Activated CD4-positive, alpha-beta T cell treated with anti-CD3 and anti-CD28 coated beads for 36 hours (primary cell): ENCODE data around the gene FMNL2. TPM values are rescaled to one million over a fixed set of nuclear protein-coding genes. Genes with fewer than 3 reads are reported as not detected.
"Not testable (repeated sequence)": the region's sequence is repeated elsewhere in the genome, so short reads cannot be mapped to it uniquely, and the experiment has no call there.

ENCODE experiments used
- ATAC-seq: fragments of 200-7000 bp; cut with Tn5 transposase; one replicate; pipeline ENCODE4 v1.10.0; 2021; ENCODE audit warnings: mild to moderate bottlenecking, moderate library complexity
- CTCF ChIA-PET: fragments of 350-600 bp; sonication (Branson Sonifier 250); formaldehyde crosslinking; loops from one replicate; lab custom pipeline; 2021; ENCODE audit warnings: antibody characterized with exemption; lab: Charles Lee
- POLR2A ChIA-PET: fragments of 350-600 bp; sonication (Branson Sonifier 250); formaldehyde crosslinking; loops from one replicate; lab custom pipeline; 2021; ENCODE audit warnings: antibody characterized with exemption, inconsistent platforms; lab: Charles Lee
- DNase-seq: peaks from one replicate; pipeline ENCODE4 v3.0.0-alpha.2; 2020
- H3K27ac Mint-ChIP-seq: one replicate; pipeline ENCODE4 v1.8.0; 2021; ENCODE audit warnings: mixed read lengths
- H3K27me3 Mint-ChIP-seq: one replicate; pipeline ENCODE4 v1.8.0; 2021; ENCODE audit warnings: mixed read lengths
- H3K36me3 Mint-ChIP-seq: one replicate; pipeline ENCODE4 v1.8.0; 2021; ENCODE audit warnings: low read depth, mixed read lengths
- H3K4me1 Mint-ChIP-seq: one replicate; pipeline ENCODE4 v1.8.0; 2021; ENCODE audit warnings: mixed read lengths
- H3K4me3 Mint-ChIP-seq: one replicate; pipeline ENCODE4 v1.8.0; 2021; ENCODE audit warnings: mild to moderate bottlenecking, moderate library complexity, mixed read lengths
- H3K9me3 Mint-ChIP-seq: one replicate; pipeline ENCODE4 v1.8.0; 2021; ENCODE audit warnings: low read depth, mixed read lengths
- intact Hi-C, 2 experiments: fragments of 100-400 bp; cut with DNase I in 1 of 2; cut with micrococcal nuclease in 1 of 2; formaldehyde crosslinking; loops; one replicate each; pipeline versions ENCODE4 v1.14.2 to v1.15.1; 2022 to 2024; cut with DNase I, micrococcal nuclease
- total RNA-seq, 2 experiments: library from RNA; stranded (reverse); gene quantifications; one replicate each; pipeline ENCODE4 v1.2.3, GENCODE V29; 2021

The FMNL2 gene
- total RNA-seq, 2 experiments from 2014 or later, result 3.0 to 3.3 TPM

DNA sequence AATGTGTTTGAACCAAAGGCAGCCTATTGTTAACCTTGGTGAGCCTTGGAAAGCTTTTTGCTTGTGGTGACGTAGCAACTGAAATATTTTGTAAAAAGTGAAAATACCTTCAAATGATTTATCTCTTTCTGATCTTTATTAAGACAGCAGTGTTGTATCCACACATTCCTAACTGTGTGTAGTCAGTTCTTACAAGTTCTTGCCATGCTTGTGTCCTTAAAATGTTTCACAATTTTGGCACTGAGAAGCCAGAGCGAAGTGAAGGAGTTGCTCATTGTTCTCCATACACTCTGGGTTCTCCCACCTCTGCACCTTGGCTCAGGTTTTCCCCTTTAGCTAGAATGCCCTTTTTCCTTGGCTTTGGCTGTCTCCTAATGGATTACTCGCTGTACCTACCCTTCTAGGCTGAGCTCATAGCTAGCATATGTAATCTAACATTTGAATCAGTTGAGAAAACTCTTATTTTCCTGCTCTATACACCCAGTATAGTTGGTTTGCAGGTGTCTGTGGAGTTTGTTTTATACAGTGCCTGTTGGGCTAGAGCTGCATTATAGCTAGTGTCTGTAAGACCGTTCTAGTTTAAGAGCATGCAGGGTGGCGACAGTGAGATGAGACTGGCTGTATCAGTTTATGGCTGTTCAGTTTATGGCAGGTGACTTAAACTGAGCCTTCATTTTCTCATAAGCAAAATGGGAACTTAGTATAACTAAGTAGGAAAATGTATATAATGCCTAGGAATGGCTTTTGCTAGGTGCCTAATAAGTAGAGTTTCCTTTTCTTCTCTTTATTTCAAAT, 45.5 kb downstream of the FMNL2 start:
- Mint-ChIP-seq H3K4me3 (no peak overlapping the region), H3K9me3 (no peaks in the 10 kb centered on the region), H3K27ac (no peak overlapping the region), H3K4me1 (no peaks in the 10 kb centered on the region), H3K36me3 (no peaks in the 10 kb centered on the region), H3K27me3 (peaks cover 13% of the 10 kb centered on the region)
- DNase-seq (no peak), ATAC-seq (no peak)
- ChIA-PET POLR2A (no interaction called here), CTCF (no interaction called here)
- intact Hi-C loops, result no loop called here

DNA sequence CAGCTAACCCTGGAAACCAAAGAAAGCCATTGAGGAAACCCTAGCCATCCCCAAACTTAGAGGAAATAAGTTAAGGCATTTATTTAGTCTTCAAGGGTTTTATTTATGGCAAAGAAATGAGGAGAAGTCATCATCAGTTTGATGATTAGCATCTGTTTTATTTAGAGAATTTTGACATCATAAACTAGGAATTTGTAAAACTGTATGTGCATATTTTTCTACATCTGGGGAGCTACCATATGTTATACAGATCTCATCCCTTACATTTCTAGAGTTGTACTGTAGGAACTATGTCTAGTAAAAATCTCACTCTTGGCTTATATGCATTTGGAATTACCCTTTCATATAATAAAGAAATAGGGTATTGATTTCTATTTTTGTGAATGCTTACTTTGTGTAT, 48.7 kb downstream of the FMNL2 start:
- Mint-ChIP-seq H3K27me3 (peaks cover 5% of the 10 kb centered on the region), H3K4me3 (no peak overlapping the region), H3K9me3 (no peaks in the 10 kb centered on the region), H3K36me3 (no peaks in the 10 kb centered on the region), H3K4me1 (no peaks in the 10 kb centered on the region), H3K27ac (no peak overlapping the region)
- DNase-seq, result no peak
- ATAC-seq, result no peak
- POLR2A ChIA-PET, result no interaction called here
- intact Hi-C loops, result no loop called here
- CTCF ChIA-PET, result no interaction called here

DNA sequence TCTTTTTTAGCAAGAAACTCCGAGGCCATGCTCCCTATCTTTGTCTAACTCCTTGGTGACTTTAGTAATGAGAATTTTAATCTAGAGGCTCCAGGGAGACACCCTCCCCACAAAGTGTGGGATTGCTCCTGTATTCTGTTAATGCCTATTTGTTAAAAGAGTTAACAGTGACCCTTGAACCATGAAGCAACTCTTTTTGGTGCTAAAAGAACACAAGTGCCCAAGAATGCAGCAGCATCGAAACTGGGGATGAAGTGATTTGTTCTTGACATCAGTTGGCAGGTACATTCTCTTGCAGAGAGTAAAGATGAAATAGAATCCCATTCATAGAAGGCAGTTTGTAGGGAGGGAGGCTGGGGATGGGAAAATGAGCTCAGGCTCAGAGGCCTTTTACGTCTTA, 50.0 kb downstream of the FMNL2 start:
- no peak for ATAC-seq
- Mint-ChIP-seq H3K4me1 (no peaks in the 10 kb centered on the region), H3K27me3 (peaks cover 7% of the 10 kb centered on the region), H3K9me3 (no peaks in the 10 kb centered on the region), H3K27ac (no peak overlapping the region), H3K36me3 (no peaks in the 10 kb centered on the region), H3K4me3 (no peak overlapping the region)
- no peak for DNase-seq
- CTCF ChIA-PET, result no interaction called here
- intact Hi-C loops, result no loop called here
- POLR2A ChIA-PET, result no interaction called here

DNA sequence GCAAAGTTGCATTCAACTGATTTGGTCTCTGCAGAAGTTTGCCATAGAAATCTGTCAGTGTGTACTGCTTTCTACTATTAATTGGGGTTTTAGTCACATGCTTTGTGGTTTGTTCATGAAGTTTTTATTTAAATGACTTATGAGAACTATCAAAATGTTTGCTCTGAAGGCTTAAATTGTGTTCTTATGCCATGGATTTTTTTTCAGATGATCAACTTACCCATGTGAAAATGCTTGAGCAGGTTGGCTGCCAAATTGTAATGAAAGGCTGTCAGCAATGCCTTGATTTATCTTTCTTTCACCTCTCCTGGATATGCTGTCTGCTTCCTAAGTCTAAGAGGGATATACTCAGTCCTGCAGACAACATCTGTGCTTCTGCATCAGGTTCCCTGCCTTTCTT, 50.7 kb downstream of the FMNL2 start:
- H3K36me3 Mint-ChIP-seq, result no peaks in the 10 kb centered on the region
- H3K4me3 Mint-ChIP-seq, result no peak overlapping the region
- ChIA-PET POLR2A (no interaction called here), CTCF (interaction anchor here (1.0 kb wide), 1 partner anchor 8 kb away, joined by 3 read pairs; no protein-coding TSS in a partner anchor)
- H3K27ac Mint-ChIP-seq, result no peak overlapping the region
- intact Hi-C loops, result no loop called here
- H3K27me3 Mint-ChIP-seq, result peaks cover 7% of the 10 kb centered on the region
- H3K4me1 Mint-ChIP-seq, result no peaks in the 10 kb centered on the region
- DNase-seq (no peak), ATAC-seq (no peak)
- no peaks in the 10 kb centered on the region for H3K9me3 Mint-ChIP-seq

DNA sequence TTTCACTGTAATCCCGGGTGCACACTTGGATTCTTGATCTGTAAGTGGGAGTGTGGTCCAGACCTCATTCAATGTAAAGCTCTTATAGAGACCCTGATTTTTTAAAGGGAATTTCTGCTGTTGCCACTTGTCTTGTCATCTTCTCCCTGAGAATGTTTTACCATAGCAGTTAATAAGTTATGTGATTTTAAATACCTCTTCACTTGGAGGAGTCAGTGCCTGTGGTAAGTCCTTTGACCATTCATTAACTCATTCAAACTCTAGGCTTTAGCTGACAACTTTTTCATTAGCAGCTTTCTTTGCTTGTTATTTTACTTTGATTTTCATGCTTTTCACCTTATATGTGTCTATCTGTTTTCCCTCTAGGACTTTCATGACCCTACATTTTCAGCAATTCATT, 51.3 kb downstream of the FMNL2 start:
- ChIA-PET CTCF (interaction anchor here (0.6 to 1.0 kb wide), 2 partner anchors 9 to 349 kb away, joined by 3 read pairs; no protein-coding TSS in a partner anchor), POLR2A (no interaction called here)
- DNase-seq, result no peak
- no peak overlapping the region for H3K27ac Mint-ChIP-seq
- no peak overlapping the region for H3K4me3 Mint-ChIP-seq
- intact Hi-C loops, result no loop called here
- H3K27me3 Mint-ChIP-seq, result peaks cover 8% of the 10 kb centered on the region
- no peaks in the 10 kb centered on the region for H3K4me1 Mint-ChIP-seq
- no peak for ATAC-seq
- no peaks in the 10 kb centered on the region for H3K9me3 Mint-ChIP-seq
- no peaks in the 10 kb centered on the region for H3K36me3 Mint-ChIP-seq

DNA sequence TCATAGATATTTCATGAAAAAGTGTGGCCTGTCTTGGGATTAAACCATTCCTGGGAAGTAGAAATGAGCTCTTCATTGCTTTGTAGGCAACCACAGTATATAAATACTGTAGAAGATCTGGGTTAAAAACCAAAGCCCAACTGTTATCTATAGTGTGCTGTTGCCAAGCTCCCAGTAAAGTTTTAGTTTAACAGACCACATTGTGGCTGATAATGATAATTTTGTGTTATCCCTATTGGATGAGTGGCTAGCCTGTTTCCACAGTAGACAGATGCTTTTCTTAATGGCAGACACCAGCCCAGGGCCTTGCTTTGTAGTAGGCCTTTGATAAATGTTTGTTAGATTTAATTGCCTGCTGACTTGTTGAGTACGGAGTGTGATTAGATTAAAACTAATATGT, 52.1 kb downstream of the FMNL2 start:
- H3K9me3 Mint-ChIP-seq, result no peaks in the 10 kb centered on the region
- no peak overlapping the region for H3K27ac Mint-ChIP-seq
- no peak overlapping the region for H3K4me3 Mint-ChIP-seq
- ChIA-PET CTCF (no interaction called here), POLR2A (no interaction called here)
- no peaks in the 10 kb centered on the region for H3K4me1 Mint-ChIP-seq
- peaks cover 7% of the 10 kb centered on the region for H3K27me3 Mint-ChIP-seq
- no peaks in the 10 kb centered on the region for H3K36me3 Mint-ChIP-seq
- ATAC-seq (no peak), DNase-seq (no peak)
- intact Hi-C loops, result no loop called here

DNA sequence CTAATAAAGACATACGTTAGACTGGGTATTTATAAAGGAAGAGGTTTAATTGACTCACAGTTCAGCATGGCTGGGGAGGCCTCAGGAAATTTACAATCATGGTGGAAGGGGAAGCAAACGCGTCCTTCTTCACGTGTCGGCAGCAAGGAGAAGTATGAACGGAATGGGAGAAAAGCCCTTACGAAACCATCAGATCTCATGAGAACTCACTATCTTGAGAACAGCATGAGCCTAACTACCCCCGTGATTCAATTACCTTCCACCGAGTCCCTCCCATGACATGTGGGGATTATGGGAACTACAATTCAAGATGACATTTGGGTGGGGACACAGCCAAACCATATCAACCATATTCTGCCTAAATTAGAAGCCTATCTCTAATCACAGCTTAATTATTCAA, 53.3 kb downstream of the FMNL2 start:
- ATAC-seq, H3K4me1 Mint-ChIP-seq, H3K9me3 Mint-ChIP-seq, H3K4me3 Mint-ChIP-seq, intact Hi-C loops, CTCF ChIA-PET, H3K27ac Mint-ChIP-seq, POLR2A ChIA-PET, H3K27me3 Mint-ChIP-seq, H3K36me3 Mint-ChIP-seq, DNase-seq: not testable (repeated sequence)

DNA sequence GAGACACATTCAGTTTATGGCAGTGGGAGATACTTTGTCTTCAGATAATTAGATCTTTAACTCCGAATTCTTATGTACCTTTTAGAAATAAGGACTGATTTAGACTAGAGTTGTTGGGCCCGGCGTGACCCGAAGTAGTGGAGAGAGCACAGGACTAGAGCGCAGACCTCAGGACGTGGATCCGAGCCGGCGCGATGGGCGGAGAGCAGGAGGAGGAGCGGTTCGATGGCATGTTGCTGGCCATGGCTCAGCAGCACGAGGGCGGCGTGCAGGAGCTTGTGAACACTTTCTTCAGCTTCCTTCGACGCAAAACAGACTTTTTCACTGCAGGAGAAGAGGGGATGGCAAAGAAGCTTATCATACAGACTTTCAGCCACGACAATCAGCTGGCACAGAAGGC, 54.5 kb downstream of the FMNL2 start:
- POLR2A ChIA-PET, result no interaction called here

DNA sequence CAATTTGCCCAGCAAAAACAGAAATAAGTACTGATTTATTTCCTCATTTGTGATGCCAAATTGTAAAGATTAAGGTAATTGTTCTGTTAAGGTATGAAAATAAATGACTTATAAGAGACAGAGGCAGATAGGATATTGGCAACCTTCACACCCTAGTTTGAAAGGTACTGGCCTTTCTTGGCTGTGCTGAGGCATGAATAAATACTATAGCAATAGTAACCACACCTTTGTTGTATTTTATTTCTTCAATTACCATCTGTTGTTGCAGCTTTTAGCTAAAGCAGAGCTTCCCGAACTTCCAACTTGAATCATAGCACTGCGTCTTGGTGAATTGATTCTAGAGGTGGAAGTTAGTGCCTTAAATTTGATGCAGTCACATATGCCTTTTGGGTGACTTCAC, 55.9 kb downstream of the FMNL2 start:
- ATAC-seq, result no peak
- POLR2A ChIA-PET, result no interaction called here
- H3K4me3 Mint-ChIP-seq, result no peak overlapping the region
- no peak overlapping the region for H3K27ac Mint-ChIP-seq
- H3K4me1 Mint-ChIP-seq, result no peaks in the 10 kb centered on the region
- CTCF ChIA-PET, result no interaction called here
- intact Hi-C loops, result no loop called here
- DNase-seq, result no peak
- no peaks in the 10 kb centered on the region for H3K36me3 Mint-ChIP-seq
- peaks cover 7% of the 10 kb centered on the region for H3K27me3 Mint-ChIP-seq
- no peaks in the 10 kb centered on the region for H3K9me3 Mint-ChIP-seq

More for the DNA sequence above, 54.5 kb downstream of the FMNL2 start:
- Mint-ChIP-seq H3K27ac (no peak overlapping the region), H3K27me3 (peaks cover 7% of the 10 kb centered on the region), H3K36me3 (no peaks in the 10 kb centered on the region), H3K4me1 (no peaks in the 10 kb centered on the region), H3K9me3 (no peaks in the 10 kb centered on the region), H3K4me3 (no peak overlapping the region)
- DNase-seq (no peak), ATAC-seq (no peak)
- intact Hi-C loops, result no loop called here
- CTCF ChIA-PET, result no interaction called here

DNA sequence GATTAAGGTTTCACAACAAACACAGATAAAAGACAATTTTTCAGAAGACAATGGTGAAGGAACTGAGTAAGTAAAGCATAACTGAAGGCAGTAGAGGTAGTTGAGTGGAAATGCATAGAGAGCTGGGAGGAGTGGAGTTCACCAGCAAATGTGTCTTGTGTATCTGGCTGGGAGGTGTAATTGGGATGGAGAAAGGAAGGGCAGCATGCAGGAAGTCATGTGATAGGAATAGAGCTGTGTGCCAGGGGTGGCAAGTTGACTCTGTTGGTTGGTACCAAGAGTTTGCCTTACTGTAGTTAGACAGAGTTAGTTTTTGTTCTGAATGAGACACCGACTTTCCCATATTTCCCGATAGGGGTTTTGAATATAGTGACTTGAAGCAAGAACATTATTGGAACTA, 56.3 kb downstream of the FMNL2 start:
- Mint-ChIP-seq H3K4me3 (no peak overlapping the region), H3K27me3 (peaks cover 7% of the 10 kb centered on the region), H3K9me3 (no peaks in the 10 kb centered on the region), H3K27ac (no peak overlapping the region), H3K36me3 (no peaks in the 10 kb centered on the region), H3K4me1 (no peaks in the 10 kb centered on the region)
- DNase-seq, result no peak
- intact Hi-C loops, result no loop called here
- POLR2A ChIA-PET, result no interaction called here
- CTCF ChIA-PET, result no interaction called here
- ATAC-seq, result no peak

DNA sequence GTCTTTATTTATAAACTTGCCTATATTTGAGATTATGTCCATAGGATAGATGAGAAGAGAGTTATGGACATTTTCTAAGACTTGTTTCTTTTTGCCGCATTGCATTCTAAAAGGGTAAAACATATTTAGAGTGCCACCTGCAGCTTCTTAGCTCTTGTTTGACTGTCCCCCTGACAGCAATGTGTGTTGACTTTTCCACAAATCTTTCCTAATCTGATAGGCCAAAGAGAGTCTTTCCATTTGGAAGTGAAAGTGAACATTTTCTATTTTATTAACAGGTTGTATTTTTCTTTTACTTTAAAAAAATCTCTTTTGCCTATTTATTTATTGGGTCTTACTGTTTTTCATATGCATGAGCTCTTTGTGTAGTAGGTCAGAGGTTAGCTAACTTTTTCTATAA, 58.4 kb downstream of the FMNL2 start:
- Mint-ChIP-seq H3K9me3 (no peaks in the 10 kb centered on the region), H3K36me3 (no peaks in the 10 kb centered on the region), H3K27ac (no peak overlapping the region), H3K4me1 (no peaks in the 10 kb centered on the region), H3K4me3 (no peak overlapping the region), H3K27me3 (peaks cover 16% of the 10 kb centered on the region)
- POLR2A ChIA-PET, result no interaction called here
- intact Hi-C loops, result no loop called here
- CTCF ChIA-PET, result interaction anchor here (0.7 kb wide), 2 partner anchors 50 to 423 kb away, joined by 3 to 4 read pairs; no protein-coding TSS in a partner anchor
- DNase-seq, result no peak
- ATAC-seq, result no peak

DNA sequence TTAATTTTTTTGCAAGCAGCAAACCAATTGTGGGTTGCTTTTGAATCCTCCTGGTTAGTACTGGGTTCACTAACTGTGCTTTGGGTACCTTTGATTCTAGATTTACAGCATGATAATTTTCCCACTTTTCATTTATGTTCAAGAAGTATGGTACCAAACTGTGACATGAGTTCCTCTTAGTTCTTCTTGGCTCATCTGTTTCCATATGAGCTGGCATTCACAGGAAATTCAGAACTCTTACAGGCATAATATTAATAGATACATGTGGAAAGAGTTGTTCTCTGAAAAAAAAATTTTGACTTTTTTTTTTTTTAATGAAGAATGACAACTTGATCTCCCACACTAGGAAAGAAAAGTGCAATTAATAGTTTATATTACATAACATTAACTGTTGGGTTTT, 59.4 kb downstream of the FMNL2 start:
- Mint-ChIP-seq H3K4me3 (no peak overlapping the region), H3K36me3 (no peaks in the 10 kb centered on the region), H3K27me3 (peaks cover 23% of the 10 kb centered on the region), H3K9me3 (no peaks in the 10 kb centered on the region), H3K4me1 (peaks cover 8% of the 10 kb centered on the region), H3K27ac (no peak overlapping the region)
- DNase-seq (no peak), ATAC-seq (no peak)
- ChIA-PET CTCF (no interaction called here), POLR2A (no interaction called here)
- intact Hi-C loops, result no loop called here
